Muscle layer of duodenum (tissue), 2 donors: ENCODE measurements around the gene SLC22A4.

Experiments
- H3K27ac ChIP-seq: one replicate; pipeline ENCODE4 v1.7.0; 2013; ENCODE audit warnings: mild to moderate bottlenecking, low read length
- H3K27me3 ChIP-seq: one replicate; pipeline ENCODE4 v1.7.0; 2013; ENCODE audit warnings: low read depth, mild to moderate bottlenecking, control low read depth, low read length
- H3K36me3 ChIP-seq, 2 donors: one replicate each; pipeline ENCODE4 v1.7.0; 2013; ENCODE audit warnings: low read length in 2 of 2, control low read depth in 1 of 2, mild to moderate bottlenecking in 1 of 2; ENCODE audit not compliant: insufficient read depth in 2 of 2, control insufficient read depth in 1 of 2
- H3K4me1 ChIP-seq, 2 donors: one replicate each; pipeline ENCODE4 v1.7.0; 2013; ENCODE audit warnings: low read length in 2 of 2, mild to moderate bottlenecking in 2 of 2, control low read depth in 1 of 2, moderate library complexity in 1 of 2; ENCODE audit not compliant: insufficient read depth in 2 of 2, control insufficient read depth in 1 of 2
- H3K4me3 ChIP-seq, 2 donors: one replicate each; pipeline ENCODE4 v1.7.0; 2013; ENCODE audit warnings: low read length in 2 of 2, low read depth in 1 of 2, mild to moderate bottlenecking in 1 of 2
- H3K9me3 ChIP-seq, 2 donors: one replicate each; pipeline ENCODE4 v1.7.0; 2013; ENCODE audit warnings: low read length in 2 of 2, control low read depth in 1 of 2, mild to moderate bottlenecking in 1 of 2; ENCODE audit not compliant: control insufficient read depth in 1 of 2
- donor health status: healthy.

Gene SLC22A4

DNA sequence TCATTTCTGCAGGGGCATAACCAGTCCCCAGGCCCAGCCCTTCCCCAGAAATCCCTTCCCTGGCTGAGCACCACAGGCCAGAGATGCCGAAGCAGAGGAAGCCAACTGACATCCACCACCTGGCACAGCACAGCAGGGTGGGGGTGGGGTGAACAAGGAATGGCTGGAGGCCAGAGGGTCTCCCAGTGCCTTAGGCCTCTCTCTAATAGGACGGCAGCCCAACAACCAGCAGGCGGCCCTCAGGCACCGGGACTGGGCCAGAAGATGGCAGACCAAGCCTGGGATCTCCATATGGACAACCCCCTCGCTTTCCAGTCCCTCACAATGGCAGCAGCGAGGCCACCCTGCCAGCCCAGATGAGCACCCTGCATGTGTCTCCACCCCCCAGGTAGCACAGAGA, 23.5 kb upstream of the SLC22A4 start:
- H3K9me3 ChIP-seq: no peaks in the 10 kb centered on the region
- no peak overlapping the region for H3K4me3 ChIP-seq
- no peak overlapping the region for H3K27ac ChIP-seq
- no peaks in the 10 kb centered on the region for H3K27me3 ChIP-seq
- peaks cover 6 to 41% of the 10 kb centered on the region in 2 donors for H3K4me1 ChIP-seq
- peaks cover 27 to 50% of the 10 kb centered on the region in 2 donors for H3K36me3 ChIP-seq

DNA sequence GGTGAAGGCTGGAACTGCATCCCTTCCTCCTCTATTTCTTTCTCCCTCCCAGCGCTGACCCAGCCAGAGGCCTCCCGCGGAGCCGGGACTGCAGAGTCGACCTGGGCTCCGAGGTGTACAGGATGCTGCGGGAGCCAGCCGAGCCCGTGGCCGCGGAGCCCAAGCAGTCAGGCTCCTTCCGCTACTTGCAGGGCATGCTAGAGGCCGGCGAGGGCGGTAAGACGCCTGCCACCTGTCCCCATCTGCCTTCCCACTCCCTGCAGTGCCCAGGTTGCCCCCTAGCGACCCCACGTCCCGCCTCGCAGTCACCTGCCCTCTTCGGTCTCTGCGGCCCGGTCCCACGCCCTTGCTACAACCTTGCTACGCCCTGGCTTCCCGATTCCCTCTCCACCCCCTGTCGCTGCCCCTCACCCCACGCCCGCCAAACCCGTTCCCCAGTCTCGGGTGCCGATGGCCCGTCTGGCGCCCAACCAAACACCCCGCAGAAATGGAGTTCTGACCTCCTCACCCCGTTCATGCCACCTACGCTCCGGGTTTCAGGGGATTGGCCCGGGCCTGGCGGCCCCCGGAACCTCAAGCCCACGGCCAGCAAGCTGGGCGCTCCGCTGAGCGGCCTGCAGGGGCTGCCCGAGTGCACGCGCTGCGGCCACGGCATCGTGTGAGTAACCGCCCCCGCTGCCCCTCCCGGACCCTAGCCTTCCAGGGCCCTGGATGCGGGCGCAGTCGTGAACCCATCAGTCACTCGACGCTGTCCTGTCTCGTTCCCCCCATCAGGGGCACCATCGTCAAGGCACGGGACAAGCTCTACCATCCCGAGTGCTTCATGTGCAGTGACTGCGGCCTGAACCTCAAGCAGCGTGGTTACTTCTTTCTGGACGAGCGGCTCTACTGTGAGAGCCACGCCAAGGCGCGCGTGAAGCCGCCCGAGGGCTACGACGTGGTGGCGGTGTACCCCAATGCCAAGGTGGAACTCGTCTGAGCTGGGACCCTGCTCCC, 22.6 kb upstream of the SLC22A4 start:
- H3K4me1 ChIP-seq: peaks cover 0 to 33% of the 10 kb centered on the region in 2 donors
- H3K9me3 ChIP-seq: no peaks in the 10 kb centered on the region
- no peaks in the 10 kb centered on the region for H3K27me3 ChIP-seq
- peaks cover 24 to 44% of the 10 kb centered on the region in 2 donors for H3K36me3 ChIP-seq
- H3K4me3 ChIP-seq: no peak overlapping the region
- H3K27ac ChIP-seq: no peak overlapping the region

DNA sequence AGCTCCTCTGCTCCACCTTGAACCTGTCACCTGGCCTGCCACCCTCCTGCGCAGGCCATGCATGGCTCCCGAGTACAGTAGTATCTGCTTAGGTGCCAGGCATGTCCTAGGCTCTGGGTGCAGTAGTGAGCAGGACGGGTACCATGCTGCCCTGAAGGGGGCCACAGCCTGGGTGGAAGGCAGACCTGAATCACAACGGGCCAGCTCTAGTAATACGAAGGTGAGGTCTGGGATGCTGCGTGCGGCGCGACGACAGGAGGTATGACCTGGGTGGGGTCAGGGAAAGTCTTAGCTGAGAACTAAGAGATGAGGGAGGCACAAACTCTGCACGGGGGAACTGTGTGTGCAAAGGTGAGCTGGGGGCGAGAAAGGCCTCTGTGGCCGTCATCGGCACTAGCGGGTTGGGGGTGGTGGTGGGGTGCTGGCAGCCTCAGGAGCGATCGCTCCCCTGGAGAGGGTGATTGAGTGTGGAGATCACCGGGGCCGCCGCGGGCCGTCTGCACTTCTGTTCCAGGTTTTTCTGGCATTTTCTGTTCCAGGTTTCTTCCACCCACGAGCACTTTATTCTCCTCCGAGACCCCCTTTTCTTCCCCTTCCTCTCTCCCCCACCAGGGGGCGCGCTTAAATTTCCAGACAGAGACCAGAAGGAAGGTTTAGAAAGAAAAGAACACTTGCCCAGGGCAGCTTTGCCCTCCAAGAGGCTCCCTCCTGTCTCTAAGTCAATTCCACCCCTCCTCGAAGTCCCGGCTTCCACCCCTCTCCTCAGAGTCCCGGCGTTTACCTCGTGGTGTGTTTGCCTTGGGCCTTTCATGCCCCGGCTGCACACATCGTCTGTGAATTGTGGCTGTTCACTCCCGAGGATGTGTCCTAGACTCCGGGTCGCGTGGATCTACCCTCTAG, 21.6 kb upstream of the SLC22A4 start:
- Histone ChIP-seq H3K27ac (peak overlapping the region; percentile 3), H3K27me3 (no peaks in the 10 kb centered on the region), H3K4me1 (peaks cover 0 to 29% of the 10 kb centered on the region in 2 donors), H3K4me3 (no peak overlapping the region), H3K9me3 (no peaks in the 10 kb centered on the region), H3K36me3 (peaks cover 15 to 37% of the 10 kb centered on the region in 2 donors)

DNA sequence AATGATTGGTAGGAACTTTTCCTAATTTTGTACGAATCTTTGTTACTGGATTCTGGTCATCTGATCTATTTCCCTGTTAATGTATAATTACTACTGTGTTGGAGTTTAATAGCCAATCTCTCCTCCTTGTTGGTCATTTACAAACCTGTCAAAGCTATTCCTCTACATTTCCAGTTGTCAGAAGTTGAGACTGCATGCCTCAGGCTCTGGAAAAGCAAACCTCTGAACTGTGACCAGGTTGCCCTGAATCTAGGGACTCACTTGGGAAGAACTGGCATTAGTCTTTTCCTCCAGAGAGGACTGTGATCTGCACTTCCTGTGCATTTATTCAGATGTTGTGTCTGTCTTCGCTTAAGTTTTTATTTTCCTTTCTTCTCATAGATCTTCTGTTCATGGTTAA, 20.6 kb upstream of the SLC22A4 start:
- H3K27me3 ChIP-seq: no peaks in the 10 kb centered on the region
- H3K27ac ChIP-seq: no peak overlapping the region
- H3K4me3 ChIP-seq: no peak overlapping the region
- H3K9me3 ChIP-seq: no peaks in the 10 kb centered on the region
- peaks cover 3 to 23% of the 10 kb centered on the region in 2 donors for H3K4me1 ChIP-seq
- peaks cover 8 to 29% of the 10 kb centered on the region in 2 donors for H3K36me3 ChIP-seq

DNA sequence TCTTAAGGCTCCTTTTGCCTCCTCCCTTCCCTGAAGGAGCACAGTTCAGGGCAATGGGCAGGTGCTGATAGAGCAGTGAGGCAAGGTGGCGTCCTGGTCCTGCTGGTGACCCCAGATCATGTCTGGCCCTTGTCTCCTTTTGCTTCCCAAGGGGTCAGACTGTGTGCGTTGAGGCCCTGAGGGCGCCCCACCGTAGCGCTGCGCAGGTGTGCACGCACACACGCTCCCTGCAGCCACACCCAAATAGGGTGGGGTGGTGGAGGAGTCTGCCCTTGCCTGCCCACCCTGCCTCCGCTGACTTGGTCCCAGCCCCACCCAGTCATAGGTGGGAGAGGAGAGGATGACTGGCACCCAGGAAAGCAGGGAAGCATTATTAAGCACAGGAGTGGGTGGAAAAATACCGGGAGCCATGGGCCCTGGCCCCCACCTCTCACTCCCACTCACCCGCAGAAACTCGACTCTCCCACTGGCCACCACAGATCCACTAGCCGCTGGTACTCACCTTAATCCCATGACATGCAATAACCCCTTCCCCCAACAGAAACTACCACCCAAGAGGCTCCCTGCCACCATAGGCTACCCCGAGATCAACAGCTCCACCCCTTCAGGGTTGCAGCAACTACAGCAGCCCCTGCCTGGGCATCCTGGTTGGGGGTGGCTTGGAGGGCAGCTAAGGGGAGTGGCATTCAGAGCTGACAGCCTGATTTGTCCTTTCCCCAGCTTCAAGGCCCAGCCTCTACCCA, 20.0 kb upstream of the SLC22A4 start:
- Histone ChIP-seq H3K27ac (no peak overlapping the region), H3K4me3 (no peak overlapping the region), H3K9me3 (no peaks in the 10 kb centered on the region), H3K36me3 (peaks cover 5 to 28% of the 10 kb centered on the region in 2 donors), H3K4me1 (peaks cover 6 to 17% of the 10 kb centered on the region in 2 donors), H3K27me3 (no peaks in the 10 kb centered on the region)

DNA sequence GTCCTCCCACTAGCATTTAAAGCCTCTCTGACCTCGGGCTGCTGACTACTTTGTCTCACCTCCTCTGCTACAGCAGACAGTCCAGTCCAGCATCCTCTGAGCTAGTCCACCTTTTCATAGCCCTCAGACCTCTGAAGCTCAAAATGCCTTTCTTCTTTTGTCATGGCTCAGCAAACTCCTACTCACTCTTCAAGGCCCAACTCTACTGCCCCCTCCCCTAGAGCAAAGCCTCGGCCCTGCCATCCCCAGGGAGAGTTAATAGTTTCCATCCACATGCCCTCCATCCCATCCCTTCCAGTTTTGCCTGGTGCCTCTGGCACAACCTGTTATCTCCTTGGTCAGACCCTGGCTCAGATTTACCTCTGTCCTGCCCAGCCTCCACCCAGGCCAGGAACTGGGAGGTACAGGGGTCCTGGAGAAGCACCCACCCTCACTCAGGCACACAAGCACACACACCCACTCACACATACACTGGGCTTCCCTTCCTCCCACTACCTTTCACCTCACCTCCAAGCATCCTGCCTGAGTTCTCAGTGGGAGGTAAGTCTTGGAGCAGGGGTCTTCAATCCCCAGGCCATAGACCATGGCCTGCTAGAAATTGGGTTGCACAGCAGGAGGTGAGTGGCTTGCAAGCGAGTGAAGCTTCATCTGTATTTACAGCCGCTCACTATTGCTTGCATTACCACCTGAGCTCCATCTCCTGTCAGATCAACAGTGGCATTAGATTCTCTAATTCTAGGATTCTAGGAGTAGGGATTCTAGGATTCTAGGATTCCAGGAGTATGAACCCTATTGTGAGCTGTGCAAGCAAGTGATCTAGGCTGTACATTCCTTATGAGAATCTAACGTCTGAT, 18.6 kb upstream of the SLC22A4 start:
- H3K9me3 ChIP-seq: no peaks in the 10 kb centered on the region
- no peak overlapping the region for H3K4me3 ChIP-seq
- H3K27me3 ChIP-seq: no peaks in the 10 kb centered on the region
- H3K27ac ChIP-seq: no peak overlapping the region
- peaks cover 6 to 8% of the 10 kb centered on the region in 2 donors for H3K4me1 ChIP-seq
- H3K36me3 ChIP-seq: peaks cover 3 to 17% of the 10 kb centered on the region in 2 donors

DNA sequence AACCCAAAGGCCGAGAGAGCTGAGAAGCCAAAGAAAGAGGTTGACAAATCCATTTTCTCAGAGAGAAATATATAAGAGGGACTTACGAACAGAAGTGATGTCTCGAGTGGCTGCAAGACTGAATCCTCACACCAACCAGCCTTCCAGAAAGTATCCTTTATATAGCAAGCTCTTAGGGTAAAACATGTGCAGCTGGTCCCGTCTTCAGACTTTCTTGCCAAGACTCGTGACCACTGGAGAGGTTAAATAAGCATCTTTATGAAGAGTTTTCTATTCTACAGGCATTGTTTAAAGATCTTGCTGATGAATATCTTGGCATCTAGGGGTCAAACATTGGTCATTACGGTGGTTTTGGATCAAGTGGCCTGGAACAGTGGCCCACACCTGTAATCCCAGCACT, 16.9 kb upstream of the SLC22A4 start:
- peaks cover 6 to 8% of the 10 kb centered on the region in 2 donors for H3K4me1 ChIP-seq

DNA sequence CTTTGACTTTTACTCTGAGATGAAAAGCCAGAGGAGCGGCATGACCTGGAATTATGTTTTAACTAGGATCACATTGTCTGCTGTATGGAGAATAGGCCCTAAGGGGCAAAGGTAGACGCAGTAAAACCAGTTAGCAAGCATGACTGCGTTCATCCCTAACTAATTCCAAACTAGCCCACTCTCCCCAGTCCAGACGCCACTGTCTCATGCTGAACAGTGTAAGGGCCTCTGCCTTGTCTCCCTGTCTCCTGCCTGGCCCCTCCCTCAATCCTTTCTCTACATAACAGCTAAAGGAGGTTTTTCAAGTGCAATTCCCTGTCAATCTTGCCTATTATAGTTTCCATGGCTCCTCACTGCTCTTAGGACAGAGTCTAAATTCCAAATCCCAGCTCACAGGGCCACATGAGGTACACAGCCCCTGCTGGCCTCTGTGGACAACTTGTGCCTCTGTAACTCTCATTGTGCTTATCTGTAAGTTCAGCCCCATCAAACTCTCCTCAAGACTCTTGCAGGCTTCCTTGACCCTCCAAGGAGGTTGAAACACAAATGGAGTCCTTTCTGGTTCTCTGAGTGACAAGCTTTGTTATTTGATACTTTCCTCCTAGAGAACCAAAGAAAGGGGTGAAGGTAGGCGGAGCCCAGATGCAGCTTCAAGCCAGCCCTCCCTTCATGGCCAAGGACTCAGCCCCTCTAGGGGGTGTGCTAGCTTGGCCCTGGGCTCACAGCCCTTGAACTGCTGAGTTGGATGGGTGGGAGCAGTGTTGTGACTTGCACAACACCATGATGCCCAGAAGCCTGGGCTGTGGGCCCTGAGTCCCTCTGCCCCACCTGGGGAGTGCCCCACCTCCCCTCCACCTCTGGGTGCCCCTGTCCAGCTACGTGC, 16.0 kb upstream of the SLC22A4 start:
- H3K4me1 ChIP-seq: peaks cover 0 to 6% of the 10 kb centered on the region in 2 donors
- no peaks in the 10 kb centered on the region for H3K27me3 ChIP-seq
- peak overlapping the region; percentile 28 for H3K27ac ChIP-seq
- H3K36me3 ChIP-seq: no peaks in the 10 kb centered on the region
- H3K9me3 ChIP-seq: no peaks in the 10 kb centered on the region
- no peak overlapping the region for H3K4me3 ChIP-seq

More for the DNA sequence above, 16.9 kb upstream of the SLC22A4 start:
- H3K4me3 ChIP-seq: no peak overlapping the region
- no peaks in the 10 kb centered on the region for H3K27me3 ChIP-seq
- no peaks in the 10 kb centered on the region for H3K9me3 ChIP-seq
- peak overlapping the region; percentile 28 for H3K27ac ChIP-seq
- peaks cover 0 to under 1% of the 10 kb centered on the region in 2 donors for H3K36me3 ChIP-seq

DNA sequence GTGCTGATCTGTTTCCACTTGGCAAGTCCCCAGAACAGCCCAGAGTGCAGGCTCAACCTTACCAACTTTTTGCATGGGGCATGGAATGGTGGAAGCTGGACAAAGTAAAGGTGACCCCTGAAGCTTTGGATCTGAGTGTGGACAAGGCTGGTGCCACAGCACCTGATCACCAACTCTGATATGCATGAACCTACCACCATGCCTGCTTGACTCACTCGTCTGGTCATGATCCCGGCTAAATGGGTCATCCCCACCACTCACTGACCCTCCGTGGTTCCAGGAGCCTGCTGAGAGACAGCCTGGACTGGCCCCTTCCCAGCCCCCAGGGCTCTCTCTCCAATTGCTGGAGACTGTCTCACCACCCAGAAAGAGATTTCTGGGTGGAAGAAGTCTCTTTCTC, 14.4 kb upstream of the SLC22A4 start:
- Histone ChIP-seq H3K4me1 (peaks cover 0 to 6% of the 10 kb centered on the region in 2 donors), H3K9me3 (no peaks in the 10 kb centered on the region), H3K4me3 (no peak overlapping the region), H3K36me3 (no peaks in the 10 kb centered on the region), H3K27ac (no peak overlapping the region), H3K27me3 (no peaks in the 10 kb centered on the region)
